ENCODE results near the gene C21orf58.

- TF ChIP-seq CTCF (IDR thresholded peaks at IDR 0.05) (no peak), POLR2A (IDR thresholded peaks at IDR 0.05) (no peak), POLR2AphosphoS5 (IDR thresholded peaks at IDR 0.05) (no peak)
These were observed 10.9 kb upstream of the C21orf58 start for GRCh38 chr21:46334351-46335140.

Measured in breast epithelium (tissue), 3 donors.